Measurements from ENCODE around the gene HTT. TPM values are rescaled to one million over a fixed set of nuclear protein-coding genes. Genes with fewer than 3 reads are reported as not detected.
"Not testable (repeated sequence)": the region's sequence is repeated elsewhere in the genome, so short reads cannot be mapped to it uniquely, and the experiment has no call there.

The HTT gene
- polyA plus RNA-seq, 2 of the 4 experiments (the other 2 are of a cell fraction), result 14.5 to 16.9 TPM

DNA sequence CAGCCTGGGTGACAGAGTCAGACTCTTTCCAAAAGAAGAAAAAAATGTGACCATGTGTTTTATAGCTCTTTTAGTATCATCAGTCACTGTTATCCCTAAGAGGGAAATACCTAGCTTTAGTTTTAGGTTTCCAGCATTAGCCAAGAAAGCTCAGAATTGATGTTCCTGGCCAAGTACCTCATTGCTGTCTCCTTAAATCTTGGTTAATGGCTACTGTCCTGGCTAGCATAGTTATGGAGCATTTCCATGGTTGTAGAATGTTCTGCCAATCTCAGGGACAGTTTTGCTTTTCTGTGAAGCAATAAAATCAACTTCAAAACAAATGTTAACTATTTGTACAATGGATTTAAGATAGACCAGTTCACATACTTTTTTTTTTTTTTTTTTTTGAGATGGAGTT, 74.4 kb downstream of the HTT start (continued):
- TF ChIP-seq PHF8 (IDR thresholded peaks at IDR 0.05; ENCODE audit: borderline replicate concordance, low read depth), result no peak
- no peak for TF ChIP-seq BHLHE40 (IDR thresholded peaks at IDR 0.05; ENCODE audit: low read depth, low read length)

DNA sequence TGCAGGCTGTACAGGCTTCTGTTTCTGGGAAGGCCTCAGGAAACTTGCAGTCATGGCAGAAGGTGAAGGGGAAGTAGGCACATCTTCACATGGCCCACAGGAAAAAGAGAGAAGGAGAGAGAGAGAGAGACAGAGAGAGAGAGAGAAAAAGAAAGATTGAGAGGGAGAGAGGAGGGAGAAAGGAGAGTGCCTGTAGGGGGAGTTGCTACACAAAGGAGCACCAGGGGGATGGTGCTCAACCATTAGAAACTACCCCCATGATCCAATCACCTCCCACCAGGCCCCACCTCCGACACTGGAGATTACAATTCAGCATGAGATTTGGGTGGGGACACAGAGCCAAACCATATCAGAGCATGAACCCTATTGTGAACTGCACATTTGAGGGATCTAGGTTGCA, 76.8 kb downstream of the HTT start:
- H3K9me3 ChIP-seq; FAIRE-seq; POLR2A ChIA-PET; CTCF ChIA-PET; ATAC-seq; H3K4me2 ChIP-seq; H3K4me3 ChIP-seq; H3K4me1 ChIP-seq; DNase-seq (ENCODE audit: low read depth in 1 of 2, low spot score in 1 of 2); H3K27ac ChIP-seq: not testable (repeated sequence)
- 88% methylated on average over 1 of the region's 1 CpG for WGBS (ENCODE audit: missing lambda C conversion rate)

DNA sequence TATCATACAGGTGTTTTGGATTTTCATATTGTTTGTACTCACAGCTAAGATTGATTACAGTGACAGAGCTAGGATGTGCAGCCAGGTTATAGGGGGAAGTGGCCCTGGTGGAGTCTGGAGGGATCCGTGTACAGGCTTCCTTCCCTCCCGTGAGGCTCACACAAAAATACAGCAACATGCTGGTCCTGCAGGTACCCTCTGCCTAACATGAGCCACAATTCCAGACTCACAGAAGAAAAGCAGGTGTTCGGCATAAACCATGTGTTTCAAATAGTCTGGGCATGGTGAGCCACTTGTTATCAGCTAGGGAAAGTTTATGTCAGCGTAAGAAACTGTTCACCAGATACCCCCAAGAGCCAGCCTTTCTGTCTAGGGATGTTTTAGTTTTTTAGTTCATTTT, 82.9 kb downstream of the HTT start:
- no peak overlapping the region for H3K4me3 ChIP-seq
- no peak for DNase-seq (ENCODE audit: low read depth in 1 of 2, low spot score in 1 of 2)
- TF ChIP-seq CBX2 (IDR thresholded peaks at IDR 0.05; ENCODE audit: borderline replicate concordance, low read depth) (no peak), RAD21 (conservative IDR thresholded peaks at IDR 0.05 in 1 of 2, IDR thresholded peaks at IDR 0.05 in 1 of 2) (no peak), CHD4 (IDR thresholded peaks at IDR 0.05; ENCODE audit: borderline replicate concordance) (no peak), SMC3 (IDR thresholded peaks at IDR 0.05) (no peak), POLR2A (IDR thresholded peaks at IDR 0.05; ENCODE audit: low read length) (no peak), RNF2 (IDR thresholded peaks at IDR 0.05; ENCODE audit: borderline replicate concordance, low read depth) (no peak), RARB (CRISPR knock-in tag; IDR thresholded peaks at IDR 0.05) (no peak), HOXB5 (CRISPR knock-in tag; IDR thresholded peaks at IDR 0.05) (no peak), PHF8 (IDR thresholded peaks at IDR 0.05; ENCODE audit: borderline replicate concordance, low read depth) (no peak), NPAS2 (CRISPR knock-in tag; IDR thresholded peaks at IDR 0.05; ENCODE audit: borderline replicate concordance) (no peak), SREBF2 (IDR thresholded peaks at IDR 0.05) (no peak), JUNB (IDR thresholded peaks at IDR 0.05) (no peak)
- TF ChIP-seq, protein P1, sequence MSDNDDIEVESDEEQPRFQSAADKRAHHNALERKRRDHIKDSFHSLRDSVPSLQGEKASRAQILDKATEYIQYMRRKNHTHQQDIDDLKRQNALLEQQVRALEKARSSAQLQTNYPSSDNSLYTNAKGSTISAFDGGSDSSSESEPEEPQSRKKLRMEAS (IDR thresholded peaks at IDR 0.05), result no peak
- TF ChIP-seq, protein P2, sequence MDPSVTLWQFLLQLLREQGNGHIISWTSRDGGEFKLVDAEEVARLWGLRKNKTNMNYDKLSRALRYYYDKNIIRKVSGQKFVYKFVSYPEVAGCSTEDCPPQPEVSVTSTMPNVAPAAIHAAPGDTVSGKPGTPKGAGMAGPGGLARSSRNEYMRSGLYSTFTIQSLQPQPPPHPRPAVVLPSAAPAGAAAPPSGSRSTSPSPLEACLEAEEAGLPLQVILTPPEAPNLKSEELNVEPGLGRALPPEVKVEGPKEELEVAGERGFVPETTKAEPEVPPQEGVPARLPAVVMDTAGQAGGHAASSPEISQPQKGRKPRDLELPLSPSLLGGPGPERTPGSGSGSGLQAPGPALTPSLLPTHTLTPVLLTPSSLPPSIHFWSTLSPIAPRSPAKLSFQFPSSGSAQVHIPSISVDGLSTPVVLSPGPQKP (IDR thresholded peaks at IDR 0.05; ENCODE audit: low read depth, low read length), result no peak
- TF ChIP-seq, protein P3, sequence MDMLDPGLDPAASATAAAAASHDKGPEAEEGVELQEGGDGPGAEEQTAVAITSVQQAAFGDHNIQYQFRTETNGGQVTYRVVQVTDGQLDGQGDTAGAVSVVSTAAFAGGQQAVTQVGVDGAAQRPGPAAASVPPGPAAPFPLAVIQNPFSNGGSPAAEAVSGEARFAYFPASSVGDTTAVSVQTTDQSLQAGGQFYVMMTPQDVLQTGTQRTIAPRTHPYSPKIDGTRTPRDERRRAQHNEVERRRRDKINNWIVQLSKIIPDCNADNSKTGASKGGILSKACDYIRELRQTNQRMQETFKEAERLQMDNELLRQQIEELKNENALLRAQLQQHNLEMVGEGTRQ (IDR thresholded peaks at IDR 0.05), result no peak
- FAIRE-seq, result no peak
- POLR2A ChIA-PET, result no interaction called here
- no peak overlapping the region for H3K27ac ChIP-seq
- ATAC-seq, result no peak
- 0 out of 3 replicates have a peak, but pooled peaks cover 3% of the 10 kb centered on the region for H3K9me3 ChIP-seq
- H3K4me1 ChIP-seq, result no peaks in the 10 kb centered on the region
- H3K4me2 ChIP-seq, result no peak overlapping the region
- CTCF ChIA-PET, result interaction anchor here (1.2 kb wide), 1 partner anchor 9 kb away, joined by 3 read pairs; no protein-coding TSS in a partner anchor
- 94% methylated on average over 4 of the region's 4 CpGs for WGBS (ENCODE audit: missing lambda C conversion rate)

DNA sequence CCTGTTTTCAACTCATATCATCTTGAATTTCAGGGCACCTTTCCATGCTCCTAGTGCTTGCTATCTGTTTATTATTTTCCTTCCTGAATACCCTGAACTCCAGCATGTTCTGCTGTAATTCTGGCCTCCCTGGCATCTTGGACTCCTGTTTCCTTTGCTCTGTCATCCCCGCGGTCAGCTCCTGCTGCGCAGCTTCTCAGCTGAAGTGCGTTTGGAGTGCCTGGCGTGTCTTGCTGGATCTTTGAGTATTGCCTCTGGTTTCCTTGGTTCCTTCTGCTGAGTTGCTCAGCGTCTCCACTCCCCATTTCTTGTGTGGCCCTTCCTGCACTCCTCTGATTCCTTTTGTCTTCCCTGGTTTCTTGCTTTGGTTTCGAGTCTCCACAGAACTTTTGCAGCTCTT, 84.4 kb downstream of the HTT start:
- H3K4me3 ChIP-seq, result no peak overlapping the region
- ATAC-seq, result no peak
- TF ChIP-seq TFCP2L1 (CRISPR knock-in tag; IDR thresholded peaks at IDR 0.05), result no peak
- TF ChIP-seq, protein P4, sequence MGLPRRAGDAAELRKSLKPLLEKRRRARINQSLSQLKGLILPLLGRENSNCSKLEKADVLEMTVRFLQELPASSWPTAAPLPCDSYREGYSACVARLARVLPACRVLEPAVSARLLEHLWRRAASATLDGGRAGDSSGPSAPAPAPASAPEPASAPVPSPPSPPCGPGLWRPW (IDR thresholded peaks at IDR 0.05), result no peak
- no peak for DNase-seq (ENCODE audit: low read depth in 1 of 2, low spot score in 1 of 2)
- no peak overlapping the region for H3K27ac ChIP-seq
- WGBS (ENCODE audit: missing lambda C conversion rate), result 89% methylated on average over 7 of the region's 7 CpGs
- H3K4me1 ChIP-seq, result no peaks in the 10 kb centered on the region
- no peak overlapping the region for H3K4me2 ChIP-seq
- POLR2A ChIA-PET, result no interaction called here
- CTCF ChIA-PET, result interaction anchor here (0.9 to 1.3 kb wide), 3 partner anchors 13 to 35 kb away, joined by 3 read pairs; no protein-coding TSS in a partner anchor
- 0 out of 3 replicates have a peak, but pooled peaks cover 3% of the 10 kb centered on the region for H3K9me3 ChIP-seq
- no peak for FAIRE-seq
